HEK293T (cell line): ENCODE measurements around the gene IL17RD.

Experiments
- BHLHE40 ChIP-seq: fragments of 450-650 bp; IDR thresholded peaks from 2 replicates; pipeline ENCODE4 v1.6.1; 2016; ENCODE audit warnings: mild to moderate bottlenecking, moderate library complexity, borderline replicate concordance
- SP1 ChIP-seq: fragments of 450-650 bp; IDR thresholded peaks from 2 replicates; pipeline ENCODE4 v1.6.1; 2017

- TF ChIP-seq BHLHE40 (no peak), SP1 (no peak)
These were observed 71.1 kb downstream of the IL17RD start for GRCh38 chr3:57093971-57094535.
